Smooth muscle cell (in vitro differentiated cells): Measurements from ENCODE around the gene ACER2. TPM values are rescaled to one million over a fixed set of nuclear protein-coding genes. Genes with fewer than 3 reads are reported as not detected.

Experiments
- DNase-seq: peaks from one replicate; lab custom pipeline; 2025; ENCODE audit not compliant: unreplicated experiment; lab: John Stamatoyannopoulos, UW
- H2AFZ ChIP-seq: fragments of 200-600 bp; sonication (generic); 2 replicates; pipeline ENCODE4 v1.6.0; 2016; ENCODE audit warnings: antibody characterized with exemption, low read depth, mild to moderate bottlenecking
- H3F3A ChIP-seq: fragments of 200-600 bp; sonication (generic); 2 replicates; pipeline ENCODE4 v1.6.0; 2017; ENCODE audit warnings: antibody characterized with exemption, low read depth
- H3K27ac ChIP-seq: fragments of 200-600 bp; sonication (generic); 2 replicates; pipeline ENCODE4 v1.5.1; 2016; ENCODE audit warnings: low read depth, mild to moderate bottlenecking
- H3K27me3 ChIP-seq: fragments of 200-600 bp; sonication (generic); 2 replicates; pipeline ENCODE4 v1.6.1; 2016; ENCODE audit warnings: low read depth, mild to moderate bottlenecking
- H3K36me3 ChIP-seq: fragments of 200-600 bp; sonication (generic); 2 replicates; pipeline ENCODE4 v1.5.1; 2016; ENCODE audit warnings: low read depth
- H3K4me1 ChIP-seq: fragments of 200-600 bp; sonication (generic); 2 replicates; pipeline ENCODE4 v1.5.1; 2016; ENCODE audit warnings: low read depth
- H3K4me2 ChIP-seq: fragments of 200-600 bp; sonication (generic); 2 replicates; pipeline ENCODE4 v1.6.0; 2016; ENCODE audit warnings: mild to moderate bottlenecking
- H3K4me3 ChIP-seq: fragments of 200-600 bp; sonication (generic); 2 replicates; pipeline ENCODE4 v1.5.1; 2016; ENCODE audit warnings: mild to moderate bottlenecking
- H3K79me2 ChIP-seq: fragments of 200-600 bp; sonication (generic); 2 replicates; pipeline ENCODE4 v1.6.0; 2016; ENCODE audit warnings: low read depth, mild to moderate bottlenecking
- H3K9ac ChIP-seq: fragments of 200-600 bp; sonication (generic); 2 replicates; pipeline ENCODE4 v1.6.0; 2016; ENCODE audit warnings: low read depth
- H3K9me3 ChIP-seq: fragments of 200-600 bp; sonication (generic); replicated peaks from 2 replicates; pipeline ENCODE4 v1.5.1; 2016; ENCODE audit warnings: low read depth
- H4K20me1 ChIP-seq: fragments of 200-600 bp; sonication (generic); 2 replicates; pipeline ENCODE4 v1.6.0; 2016; ENCODE audit warnings: low read depth
- CTCF ChIP-seq: fragments of 200-600 bp; sonication (generic); IDR thresholded peaks from 2 replicates; pipeline ENCODE4 v1.5.1; 2017; ENCODE audit warnings: borderline replicate concordance, mild to moderate bottlenecking, antibody characterized with exemption; ENCODE audit not compliant: insufficient read depth, poor library complexity, severe bottlenecking
- polyA plus RNA-seq: library from polyadenylated mRNA; unstranded; fragments of >200 nt; fragmentation: Nextera tagmentation; extraction: Ambion mirVana; gene quantifications from 2 replicates; pipeline ENCODE4 v1.2.1, GENCODE V29; 2016
- total RNA-seq: library from RNA; depleted of rRNA; stranded (reverse); fragments of >200 nt; gene quantifications from 2 replicates; pipeline ENCODE4 v1.2.3, GENCODE V29; 2014

Gene ACER2
- total and polyA plus RNA-seq, 2 experiments from 2014 or later: 0.49 to 4.2 TPM

- Histone ChIP-seq H4K20me1 (no peaks in the 10 kb centered on the region), H3K4me3 (no peak overlapping the region), H3K79me2 (no peaks in the 10 kb centered on the region), H2AFZ (no peak overlapping the region), H3K36me3 (no peaks in the 10 kb centered on the region), H3F3A (no peaks in the 10 kb centered on the region), H3K4me1 (peaks cover 3% of the 10 kb centered on the region), H3K9me3 (peaks cover 3% of the 10 kb centered on the region), H3K27me3 (no peaks in the 10 kb centered on the region), H3K27ac (peak overlapping the region; percentile 72), H3K4me2 (peak overlapping the region; percentile 4), H3K9ac (peak overlapping the region; percentile 9)
- no peak for TF ChIP-seq CTCF
- no peak for DNase-seq
Observed at GRCh38 chr9:19498015-19498414, 89.2 kb downstream of the ACER2 start.

Other genes starting within 250 kb of the ACER2 start
- 24.8 and 28.5 TPM in 2 replicates for gene DENND4C, start 178.3 kb upstream of the ACER2 start, total RNA-seq
- 4.0 and 10.1 TPM in 2 replicates for gene DENND4C, start 178.3 kb upstream of the ACER2 start, polyA plus RNA-seq
- 1,306 and 1,413 TPM in 2 replicates for gene RPS6, start 28.8 kb upstream of the ACER2 start, total RNA-seq
- gene RPS6, start 28.8 kb upstream of the ACER2 start, polyA plus RNA-seq: 844 and 935 TPM in 2 replicates